IMR-90 (cell line): ENCODE measurements around the gene OR14I1.

ENCODE experiments used
- BHLHE40 ChIP-seq: fragments of 150-350 bp; IDR thresholded peaks from 2 replicates; pipeline ENCODE4 v1.6.1; 2016; ENCODE audit warnings: mild to moderate bottlenecking, low read depth, low read length
- CEBPB ChIP-seq: IDR thresholded peaks from 2 replicates; pipeline ENCODE4 v1.6.1; 2012; ENCODE audit warnings: low read depth, low read length, improper control_type of control experiment
- CHD1 ChIP-seq: IDR thresholded peaks from 2 replicates; pipeline ENCODE4 v1.6.1; 2012; ENCODE audit warnings: low read depth, low read length, improper control_type of control experiment
- MAFK ChIP-seq: IDR thresholded peaks from 2 replicates; pipeline ENCODE4 v1.6.1; 2012; ENCODE audit warnings: low read depth, low read length, improper control_type of control experiment
- MAZ ChIP-seq: IDR thresholded peaks from 2 replicates; pipeline ENCODE4 v1.6.1; 2012; ENCODE audit warnings: low read depth, mild to moderate bottlenecking, low read length, improper control_type of control experiment, moderate library complexity, borderline replicate concordance
- POLR2A ChIP-seq: IDR thresholded peaks from 2 replicates; pipeline ENCODE4 v1.6.1; 2012; ENCODE audit warnings: mild to moderate bottlenecking, low read depth, low read length
- RAD21 ChIP-seq: IDR thresholded peaks from 2 replicates; pipeline ENCODE4 v1.6.1; 2012; ENCODE audit warnings: low read length, improper control_type of control experiment
- RCOR1 ChIP-seq: IDR thresholded peaks from 2 replicates; pipeline ENCODE4 v1.6.1; 2012; ENCODE audit warnings: mild to moderate bottlenecking, low read length, improper control_type of control experiment; ENCODE audit not compliant: insufficient replicate concordance
- RFX5 ChIP-seq: IDR thresholded peaks from 2 replicates; pipeline ENCODE4 v1.8.0; 2012; ENCODE audit warnings: low read depth, mild to moderate bottlenecking, low read length, moderate library complexity
- SMC3 ChIP-seq: fragments of 150-350 bp; IDR thresholded peaks from 2 replicates; pipeline ENCODE4 v1.6.1; 2016; ENCODE audit warnings: low read depth, mild to moderate bottlenecking, antibody characterized with exemption, low read length, moderate library complexity
- USF2 ChIP-seq: fragments of 150-350 bp; IDR thresholded peaks from 2 replicates; pipeline ENCODE4 v1.6.1; 2017; ENCODE audit warnings: mild to moderate bottlenecking, antibody characterized with exemption, low read length, low read depth
- TF ChIP-seq, protein P1 (sequence below): conservative IDR thresholded peaks from 2 replicates; pipeline ENCODE4 v1.5.1; 2012; ENCODE audit warnings: mild to moderate bottlenecking, low read depth, low read length, improper control_type of control experiment
- TF ChIP-seq, protein P2 (sequence below): fragments of 150-350 bp; IDR thresholded peaks from 2 replicates; pipeline ENCODE4 v1.6.1; 2016; ENCODE audit warnings: low read depth, mild to moderate bottlenecking, low read length, moderate library complexity, borderline replicate concordance

- TF ChIP-seq, protein P1, sequence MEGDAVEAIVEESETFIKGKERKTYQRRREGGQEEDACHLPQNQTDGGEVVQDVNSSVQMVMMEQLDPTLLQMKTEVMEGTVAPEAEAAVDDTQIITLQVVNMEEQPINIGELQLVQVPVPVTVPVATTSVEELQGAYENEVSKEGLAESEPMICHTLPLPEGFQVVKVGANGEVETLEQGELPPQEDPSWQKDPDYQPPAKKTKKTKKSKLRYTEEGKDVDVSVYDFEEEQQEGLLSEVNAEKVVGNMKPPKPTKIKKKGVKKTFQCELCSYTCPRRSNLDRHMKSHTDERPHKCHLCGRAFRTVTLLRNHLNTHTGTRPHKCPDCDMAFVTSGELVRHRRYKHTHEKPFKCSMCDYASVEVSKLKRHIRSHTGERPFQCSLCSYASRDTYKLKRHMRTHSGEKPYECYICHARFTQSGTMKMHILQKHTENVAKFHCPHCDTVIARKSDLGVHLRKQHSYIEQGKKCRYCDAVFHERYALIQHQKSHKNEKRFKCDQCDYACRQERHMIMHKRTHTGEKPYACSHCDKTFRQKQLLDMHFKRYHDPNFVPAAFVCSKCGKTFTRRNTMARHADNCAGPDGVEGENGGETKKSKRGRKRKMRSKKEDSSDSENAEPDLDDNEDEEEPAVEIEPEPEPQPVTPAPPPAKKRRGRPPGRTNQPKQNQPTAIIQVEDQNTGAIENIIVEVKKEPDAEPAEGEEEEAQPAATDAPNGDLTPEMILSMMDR, result no peak
- TF ChIP-seq USF2 (no peak), RCOR1 (no peak), SMC3 (no peak), CEBPB (no peak), CHD1 (no peak), RAD21 (no peak), POLR2A (no peak), MAFK (no peak), MAZ (no peak), BHLHE40 (no peak), RFX5 (no peak)
- TF ChIP-seq, protein P2, sequence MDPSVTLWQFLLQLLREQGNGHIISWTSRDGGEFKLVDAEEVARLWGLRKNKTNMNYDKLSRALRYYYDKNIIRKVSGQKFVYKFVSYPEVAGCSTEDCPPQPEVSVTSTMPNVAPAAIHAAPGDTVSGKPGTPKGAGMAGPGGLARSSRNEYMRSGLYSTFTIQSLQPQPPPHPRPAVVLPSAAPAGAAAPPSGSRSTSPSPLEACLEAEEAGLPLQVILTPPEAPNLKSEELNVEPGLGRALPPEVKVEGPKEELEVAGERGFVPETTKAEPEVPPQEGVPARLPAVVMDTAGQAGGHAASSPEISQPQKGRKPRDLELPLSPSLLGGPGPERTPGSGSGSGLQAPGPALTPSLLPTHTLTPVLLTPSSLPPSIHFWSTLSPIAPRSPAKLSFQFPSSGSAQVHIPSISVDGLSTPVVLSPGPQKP, result no peak
Observed at GRCh38 chr1:248714248-248714647, 11.7 kb upstream of the OR14I1 start.
